ENCODE results near the gene LRP5. TPM values are rescaled to one million over a fixed set of nuclear protein-coding genes. Genes with fewer than 3 reads are reported as not detected.

LRP5 gene
- total and polyA plus RNA-seq, 10 donors: 3.9 to 21.8 (median 14.1) TPM

- DNase-seq: no peak
- H3K27ac ChIP-seq: peak overlapping the region in 4 of 8 donors; percentile 74 to 82 (median 78)
- WGBS, 5 donors: 85 to 94% (median 89%) methylated on average over 13 of the region's 13 CpGs
These were observed 47.5 kb upstream of the LRP5 start for GRCh38 chr11:68264741-68265540.

DNA sequence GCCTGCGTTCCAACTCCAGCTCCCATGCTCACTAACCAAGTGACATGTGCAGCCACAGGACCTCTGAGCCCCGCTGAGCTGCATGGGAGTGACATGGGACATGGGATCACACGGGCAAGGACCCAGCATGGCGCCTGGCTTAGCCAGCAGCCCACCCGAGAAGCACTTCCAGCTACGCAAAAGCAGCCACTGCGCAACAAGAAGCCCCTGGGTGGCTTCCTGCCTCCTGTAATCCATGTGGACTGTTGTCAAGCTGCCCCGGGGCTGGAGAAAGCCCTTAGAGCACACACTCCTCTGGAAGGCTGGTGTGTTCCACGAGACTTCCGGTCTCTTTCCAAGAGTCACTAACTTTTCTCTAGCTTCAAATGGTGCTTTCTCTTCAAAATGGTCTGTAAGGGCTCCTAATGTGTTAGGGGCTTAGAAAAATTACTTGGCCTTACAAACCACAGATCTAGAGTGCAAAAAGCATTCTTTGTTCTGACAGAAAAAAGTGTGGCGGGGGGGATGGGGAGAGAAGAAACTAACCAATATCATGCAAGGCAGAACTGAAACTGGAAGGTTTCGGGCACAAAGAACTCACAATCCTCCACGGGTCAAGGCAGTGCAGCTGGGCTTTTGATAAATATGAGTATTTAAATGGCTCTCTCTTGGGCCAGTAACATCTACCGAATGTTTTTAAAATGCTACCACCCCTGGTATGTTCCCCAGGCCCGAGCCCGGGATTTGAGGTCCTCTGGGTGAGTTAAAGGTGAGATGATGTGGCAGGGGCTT is 46.1 kb upstream of the LRP5 start:
- H3K27ac ChIP-seq: peak overlapping the region; percentile 13 to 82 (median 72)
- 62 to 81% (median 77%) methylated on average over 11 to 16 of the region's 16 CpGs for WGBS, 5 donors
- intact Hi-C loops (cut with DNase I; ENCODE audit: low total_unique reads): no loop called here
- DNase-seq: no peak
- H3K27me3 ChIP-seq (replicated peaks in 1 of 7): no peaks in the 10 kb centered on the region
- H3K4me1 ChIP-seq: peaks cover 27 to 67% (median 50%) of the 10 kb centered on the region in 6 donors
- peak overlapping the region in 1 of 8 donors; percentile 21 for H3K4me3 ChIP-seq
- peaks cover 0 to 67% (median 44%) of the 10 kb centered on the region in 6 donors for H3K36me3 ChIP-seq
- TF ChIP-seq POLR2AphosphoS5 (IDR thresholded peaks at IDR 0.05) (no peak), CTCF (IDR thresholded peaks at IDR 0.05 in 8 of 11, conservative IDR thresholded peaks at IDR 0.05 in 3 of 11) (no peak), POLR2A (IDR thresholded peaks at IDR 0.05) (no peak)
- H3K9me3 ChIP-seq: no peaks in the 10 kb centered on the region

More at GRCh38 chr11:68264741-68265540, 47.5 kb upstream of the LRP5 start:
- TF ChIP-seq CTCF (IDR thresholded peaks at IDR 0.05 in 8 of 11, conservative IDR thresholded peaks at IDR 0.05 in 3 of 11) (no peak), POLR2A (IDR thresholded peaks at IDR 0.05) (no peak), POLR2AphosphoS5 (IDR thresholded peaks at IDR 0.05) (no peak)
- Histone ChIP-seq H3K36me3 (peaks cover 0 to 79% (median 50%) of the 10 kb centered on the region in 6 donors), H3K27me3 (replicated peaks in 1 of 7) (no peaks in the 10 kb centered on the region), H3K9me3 (no peaks in the 10 kb centered on the region), H3K4me1 (peaks cover 16 to 54% (median 37%) of the 10 kb centered on the region in 6 donors), H3K4me3 (no peak overlapping the region)
- intact Hi-C loops (cut with DNase I; ENCODE audit: low total_unique reads): no loop called here

DNA sequence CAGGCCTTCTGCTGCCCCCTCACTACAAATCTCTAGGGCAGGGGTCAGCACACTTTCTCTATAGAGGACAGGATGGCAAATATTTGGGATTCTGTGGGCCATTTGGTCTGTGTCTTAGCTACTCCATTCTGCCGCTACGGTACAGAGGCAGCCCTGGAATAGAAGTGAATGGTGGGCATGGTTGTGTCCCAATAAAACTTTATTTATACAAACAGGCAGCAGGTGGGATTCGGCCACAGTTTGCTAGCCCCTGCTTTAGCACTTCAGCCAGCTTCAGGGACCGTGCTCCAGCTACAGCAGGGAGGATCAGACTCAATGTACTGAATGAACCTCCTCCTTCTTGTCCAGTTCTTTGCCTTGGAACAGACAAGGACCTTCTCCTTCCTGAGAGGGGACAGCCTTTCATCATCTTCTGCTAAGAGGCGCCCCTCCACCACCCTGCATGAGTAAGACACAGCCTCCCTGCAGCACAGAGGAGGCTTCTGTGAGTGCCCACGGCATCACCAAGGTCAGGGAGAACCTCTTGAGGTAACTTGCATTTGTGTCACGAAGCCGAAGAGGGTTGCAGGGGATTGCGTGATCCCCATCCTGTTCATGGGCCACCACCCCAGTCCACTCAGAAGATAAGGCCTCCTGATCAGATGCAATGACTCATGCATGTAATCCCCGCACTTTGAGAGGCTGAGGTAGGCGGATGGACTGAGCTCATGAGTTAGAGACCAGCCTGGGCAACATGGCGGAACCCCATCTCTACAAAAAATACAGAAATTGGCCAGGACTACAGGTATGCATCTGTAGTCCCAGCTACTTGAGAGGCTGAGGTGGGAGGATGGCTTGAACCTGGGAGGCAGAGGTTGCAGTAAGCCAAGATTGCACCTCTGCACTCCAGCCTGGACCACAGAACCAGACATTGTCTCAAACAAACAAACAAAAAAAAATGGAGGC is 45.2 kb upstream of the LRP5 start:
- Histone ChIP-seq H3K9me3 (no peaks in the 10 kb centered on the region), H3K27ac (peak overlapping the region; percentile 13 to 82 (median 72)), H3K27me3 (replicated peaks in 1 of 7) (no peaks in the 10 kb centered on the region), H3K36me3 (peaks cover 0 to 58% (median 35%) of the 10 kb centered on the region in 6 donors), H3K4me3 (peak overlapping the region in 1 of 8 donors; percentile 21), H3K4me1 (peaks cover 28 to 72% (median 55%) of the 10 kb centered on the region in 6 donors)
- TF ChIP-seq POLR2A (IDR thresholded peaks at IDR 0.05) (no peak), POLR2AphosphoS5 (IDR thresholded peaks at IDR 0.05) (no peak), CTCF (IDR thresholded peaks at IDR 0.05 in 8 of 11, conservative IDR thresholded peaks at IDR 0.05 in 3 of 11) (no peak)
- DNase-seq: no peak
- 86 to 91% (median 90%) methylated on average over 12 of the region's 12 CpGs for WGBS, 5 donors
- intact Hi-C loops (cut with DNase I; ENCODE audit: low total_unique reads): no loop called here
